K562 (cell line): Measurements from ENCODE around the gene CIAPIN1. TPM values are rescaled to one million over a fixed set of nuclear protein-coding genes. Genes with fewer than 3 reads are reported as not detected.
A peak's percentile ranks its signal among the peaks of the same experiment; 100 is the strongest.

Experiments
- ARID4B ChIP-seq: sonication (generic); formaldehyde crosslinking; IDR thresholded peaks from 2 replicates; pipeline ENCODE4 v1.8.0; 2022; ENCODE audit warnings: mild to moderate bottlenecking, missing genetic modification reagents
- IFI16 ChIP-seq: fragments of 250-450 bp; sonication (Bioruptor Pico); IDR thresholded peaks from 2 replicates; pipeline ENCODE4 v2.1.2; 2022; ENCODE audit warnings: mild to moderate bottlenecking, inconsistent platforms
- MAFG ChIP-seq: fragments of 450-650 bp; conservative IDR thresholded peaks from 2 replicates; pipeline ENCODE4 v1.6.1; 2016; ENCODE audit warnings: missing genetic modification characterization, missing compliant biosample characterization
- MTF1 ChIP-seq: fragments of 250-450 bp; sonication (Bioruptor Pico); IDR thresholded peaks from 2 replicates; pipeline ENCODE4 v1.9.0; 2021; ENCODE audit warnings: moderate library complexity, mild to moderate bottlenecking, inconsistent platforms, borderline replicate concordance
- NFIC ChIP-seq: fragments of 450-650 bp; IDR thresholded peaks from 2 replicates; pipeline ENCODE4 v1.6.1; 2017; ENCODE audit warnings: mild to moderate bottlenecking, inconsistent platforms
- POLR3A ChIP-seq: IDR thresholded peaks from 2 replicates; pipeline ENCODE4 v1.6.1; 2011; ENCODE audit warnings: borderline replicate concordance, mild to moderate bottlenecking, moderate library complexity; ENCODE audit not compliant: insufficient read length, insufficient read depth; ENCODE audit errors: extremely low read depth
- TAL1 ChIP-seq: fragments of 450-650 bp; IDR thresholded peaks from 2 replicates; pipeline ENCODE4 v1.6.1; 2016; ENCODE audit warnings: mild to moderate bottlenecking
- TFE3 ChIP-seq: fragments of 450-650 bp; formaldehyde crosslinking; IDR thresholded peaks from 2 replicates; pipeline ENCODE4 v1.4.0; 2020; ENCODE audit warnings: mild to moderate bottlenecking, mixed read lengths
- XRCC5 ChIP-seq: fragments of 200-400 bp; formaldehyde crosslinking; IDR thresholded peaks from 2 replicates; pipeline ENCODE4 v1.6.1; 2017; ENCODE audit warnings: low read depth, mild to moderate bottlenecking, low read length
- ZHX1 ChIP-seq: fragments of 150-350 bp; conservative IDR thresholded peaks from 2 replicates; pipeline ENCODE4 v1.6.1; 2014; ENCODE audit warnings: low read length
- polyA plus RNA-seq, 8 experiments: library from polyadenylated mRNA; depleted of rRNA in 4 of 8; stranded (reverse) in 5 of 8; unstranded in 3 of 8; fragments of >200 nt; fragmentation: Nextera tagmentation in 2 of 8; fragmentation: Illumina TruSeq in 1 of 8; extraction: Ambion mirVana in 2 of 8; extraction: Trizol in 1 of 8; gene quantifications; 2 replicates each; pipeline versions ENCODE4 v1.2.1 to v1.2.3, GENCODE V29; 2011 to 2014; ENCODE audit warnings: inconsistent platforms in 1 of 8, missing spikeins in 1 of 8
- total RNA-seq, 7 experiments: library from RNA; depleted of rRNA in 6 of 7; stranded (reverse); fragments of >200 nt in 6 of 7; fragmentation: Illumina TruSeq in 2 of 7; extraction: Trizol in 2 of 7; gene quantifications; 2 replicates each; pipeline versions ENCODE4 v1.2.1 to v1.2.3, GENCODE V29; 2011 to 2021; ENCODE audit warnings: low replicate concordance in 1 of 7
- TF ChIP-seq, protein P1 (sequence below), 2 experiments: IDR thresholded peaks; 2 replicates each; pipeline ENCODE4 v1.6.1; 2012; ENCODE audit warnings: improper control_type of control experiment in 2 of 2, low read depth in 2 of 2, low read length in 2 of 2, borderline replicate concordance in 1 of 2
- TF ChIP-seq, protein P2 (sequence below): fragments of 450-650 bp; formaldehyde crosslinking; IDR thresholded peaks from 2 replicates; pipeline ENCODE4 v1.4.0; 2020; ENCODE audit warnings: mild to moderate bottlenecking, moderate library complexity

CIAPIN1 gene
- total and polyA plus RNA-seq, 9 of the 15 experiments (the other 6 are each of a cell fraction or from before 2014, with no cell fraction given) = 71.8 to 263 (median 95.7) TPM

DNA sequence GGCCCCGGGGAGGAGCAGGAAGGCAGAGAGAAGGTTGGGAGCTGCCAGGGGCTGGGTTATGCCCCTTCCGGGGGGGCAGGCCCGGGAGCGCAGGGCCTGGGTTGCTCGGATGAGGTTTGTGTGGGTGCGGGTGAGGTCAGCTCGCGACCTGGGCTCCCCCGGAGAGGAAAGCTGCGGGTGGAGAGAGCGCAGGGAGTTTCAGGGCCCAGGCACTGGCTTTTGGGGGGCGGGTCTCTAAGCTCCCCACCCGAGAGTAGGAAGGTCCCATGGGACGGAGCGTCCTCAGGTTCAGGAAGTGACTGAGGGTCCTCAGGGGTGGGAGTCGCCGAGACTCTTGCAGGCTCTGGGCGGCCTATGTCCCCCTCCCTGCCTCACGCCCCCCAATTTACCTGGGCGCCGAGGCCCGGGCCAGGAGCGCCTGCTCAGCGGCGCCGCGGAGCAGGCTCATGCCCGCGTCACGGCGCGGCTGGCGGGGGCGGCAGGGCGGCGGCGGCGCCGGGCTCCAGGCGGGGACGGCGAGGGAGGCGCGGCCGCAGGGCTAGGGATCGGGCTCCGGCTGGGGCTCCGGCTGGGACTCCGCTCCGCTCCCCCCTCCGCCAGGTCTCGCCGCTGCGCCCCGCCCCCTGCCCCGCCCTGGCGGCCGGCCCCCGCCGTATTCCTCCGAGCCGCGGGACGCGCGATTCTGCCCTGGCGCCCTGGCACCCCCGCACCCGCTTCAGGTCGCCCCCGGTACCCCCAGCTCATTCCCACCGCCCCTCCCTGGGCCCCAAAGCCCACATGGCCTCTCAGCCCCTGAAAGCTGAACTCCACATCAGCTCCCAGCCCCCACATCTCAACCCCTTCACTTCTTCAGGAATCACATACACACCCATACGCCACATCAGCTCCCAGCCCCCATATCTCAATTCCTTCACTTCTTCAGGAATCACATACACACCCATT is 39.0 kb upstream of the CIAPIN1 start, which contains the start of gene DOK4 (continued):
- TF ChIP-seq, protein P1, sequence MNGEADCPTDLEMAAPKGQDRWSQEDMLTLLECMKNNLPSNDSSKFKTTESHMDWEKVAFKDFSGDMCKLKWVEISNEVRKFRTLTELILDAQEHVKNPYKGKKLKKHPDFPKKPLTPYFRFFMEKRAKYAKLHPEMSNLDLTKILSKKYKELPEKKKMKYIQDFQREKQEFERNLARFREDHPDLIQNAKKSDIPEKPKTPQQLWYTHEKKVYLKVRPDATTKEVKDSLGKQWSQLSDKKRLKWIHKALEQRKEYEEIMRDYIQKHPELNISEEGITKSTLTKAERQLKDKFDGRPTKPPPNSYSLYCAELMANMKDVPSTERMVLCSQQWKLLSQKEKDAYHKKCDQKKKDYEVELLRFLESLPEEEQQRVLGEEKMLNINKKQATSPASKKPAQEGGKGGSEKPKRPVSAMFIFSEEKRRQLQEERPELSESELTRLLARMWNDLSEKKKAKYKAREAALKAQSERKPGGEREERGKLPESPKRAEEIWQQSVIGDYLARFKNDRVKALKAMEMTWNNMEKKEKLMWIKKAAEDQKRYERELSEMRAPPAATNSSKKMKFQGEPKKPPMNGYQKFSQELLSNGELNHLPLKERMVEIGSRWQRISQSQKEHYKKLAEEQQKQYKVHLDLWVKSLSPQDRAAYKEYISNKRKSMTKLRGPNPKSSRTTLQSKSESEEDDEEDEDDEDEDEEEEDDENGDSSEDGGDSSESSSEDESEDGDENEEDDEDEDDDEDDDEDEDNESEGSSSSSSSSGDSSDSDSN (IDR thresholded peaks at IDR 0.05; ENCODE audit: borderline replicate concordance in 1 of 2, low read depth in 2 of 2, low read length in 2 of 2) = peak; percentile 66 to 93; a peak in 3 of 4 replicates
- TF ChIP-seq ZHX1 = no peak
- no peak for TF ChIP-seq IFI16 (CRISPR knock-in tag)
- TF ChIP-seq, protein P2, sequence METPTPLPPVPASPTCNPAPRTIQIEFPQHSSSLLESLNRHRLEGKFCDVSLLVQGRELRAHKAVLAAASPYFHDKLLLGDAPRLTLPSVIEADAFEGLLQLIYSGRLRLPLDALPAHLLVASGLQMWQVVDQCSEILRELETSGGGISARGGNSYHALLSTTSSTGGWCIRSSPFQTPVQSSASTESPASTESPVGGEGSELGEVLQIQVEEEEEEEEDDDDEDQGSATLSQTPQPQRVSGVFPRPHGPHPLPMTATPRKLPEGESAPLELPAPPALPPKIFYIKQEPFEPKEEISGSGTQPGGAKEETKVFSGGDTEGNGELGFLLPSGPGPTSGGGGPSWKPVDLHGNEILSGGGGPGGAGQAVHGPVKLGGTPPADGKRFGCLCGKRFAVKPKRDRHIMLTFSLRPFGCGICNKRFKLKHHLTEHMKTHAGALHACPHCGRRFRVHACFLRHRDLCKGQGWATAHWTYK (CRISPR knock-in tag) = peak; percentile 38; the same call in 1 of the 2 replicates
- TF ChIP-seq TAL1 = no peak
- no peak for TF ChIP-seq MAFG (tag)
- no peak for TF ChIP-seq XRCC5
- no peak for TF ChIP-seq TFE3 (CRISPR knock-in tag)
- TF ChIP-seq ARID4B (CRISPR knock-in tag) = 0 out of 2 replicates have a peak, but pooled peaks have one; percentile 55
- TF ChIP-seq POLR3A = no peak
- peak; percentile 71 for TF ChIP-seq NFIC
- no peak for TF ChIP-seq MTF1 (CRISPR knock-in tag)
